GM19395 (cell line): ENCODE data around the gene RERE.

ENCODE experiments used
- ATAC-seq: cut with Tn5 transposase; IDR thresholded peaks from one replicate; pipeline ENCODE4 v1.9.1; 2021; ENCODE audit warnings: mild to moderate bottlenecking, moderate library complexity; ENCODE audit not compliant: unreplicated experiment

Gene RERE

GRCh38 chr1:8555582-8555981 lies 261.9 kb downstream of the RERE start:
- no peak for ATAC-seq

GRCh38 chr1:8554956-8555534 lies 262.4 kb downstream of the RERE start:
- no peak for ATAC-seq

DNA sequence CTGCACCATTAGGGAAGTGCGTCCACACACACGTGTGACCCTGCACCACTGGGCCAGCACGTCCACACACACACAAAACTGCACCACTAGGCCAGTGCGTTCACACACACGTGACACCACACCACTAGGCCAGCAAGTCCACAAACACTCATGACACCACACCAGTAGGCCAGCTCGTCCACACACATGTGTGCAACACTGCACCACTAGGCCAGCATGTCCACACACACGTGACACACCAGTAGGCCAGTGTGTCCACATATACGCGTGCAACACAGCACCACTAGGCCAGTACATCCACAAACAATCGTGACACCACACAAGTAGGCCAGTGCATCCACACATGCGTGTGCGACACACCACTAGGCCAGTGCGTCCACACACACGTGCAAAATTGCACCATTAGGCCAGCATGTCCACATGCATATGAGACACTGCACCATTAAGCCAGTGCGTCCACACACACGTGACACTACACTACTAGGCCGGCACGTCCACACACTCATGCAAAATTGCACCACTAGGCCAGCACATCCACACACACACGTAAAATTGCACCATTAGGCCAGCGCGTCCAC lies 264.5 kb downstream of the RERE start:
- no peak for ATAC-seq

- no peak for ATAC-seq
Observed at GRCh38 chr1:8551613-8552489, 265.6 kb downstream of the RERE start.

- ATAC-seq: no peak
Observed at GRCh38 chr1:8551057-8551456, 266.4 kb downstream of the RERE start.

DNA sequence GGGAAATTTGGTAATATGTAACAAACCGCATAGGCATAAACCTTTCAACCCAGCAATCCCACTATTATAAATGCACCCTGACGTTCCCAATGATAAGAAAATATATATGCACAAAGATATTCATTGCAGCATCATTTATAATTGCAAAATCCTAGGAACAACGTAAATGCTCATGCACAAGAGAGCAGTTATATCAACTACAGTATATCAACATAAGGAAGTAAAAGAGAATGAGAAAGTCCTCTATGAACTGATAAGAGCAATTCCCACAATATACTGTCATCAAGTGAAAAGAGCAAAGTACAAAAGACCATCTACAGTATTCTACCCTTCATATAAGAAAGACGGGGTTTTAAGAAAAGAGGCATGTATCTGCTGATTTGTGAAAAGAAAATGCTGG lies 269.6 kb downstream of the RERE start:
- ATAC-seq: no peak

DNA sequence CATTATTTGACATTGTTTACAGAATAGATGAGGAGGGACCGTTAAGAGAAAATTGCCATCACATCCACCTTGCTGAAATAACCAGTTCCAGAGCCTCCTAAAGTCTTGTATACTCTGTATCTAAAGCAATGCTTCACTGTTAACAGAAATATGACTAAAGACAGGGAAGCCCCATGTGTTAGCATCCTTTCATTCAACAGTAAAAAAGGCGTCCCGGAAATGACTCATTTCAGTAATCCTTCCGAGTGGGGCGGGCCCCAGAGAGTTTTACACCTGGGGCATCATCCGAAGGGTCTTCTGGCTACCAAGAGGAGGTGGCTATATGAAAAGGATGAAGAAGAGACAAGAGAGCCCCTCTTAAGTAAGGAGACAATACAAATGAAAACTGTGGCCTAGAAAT lies 272.4 kb downstream of the RERE start:
- ATAC-seq: no peak

DNA sequence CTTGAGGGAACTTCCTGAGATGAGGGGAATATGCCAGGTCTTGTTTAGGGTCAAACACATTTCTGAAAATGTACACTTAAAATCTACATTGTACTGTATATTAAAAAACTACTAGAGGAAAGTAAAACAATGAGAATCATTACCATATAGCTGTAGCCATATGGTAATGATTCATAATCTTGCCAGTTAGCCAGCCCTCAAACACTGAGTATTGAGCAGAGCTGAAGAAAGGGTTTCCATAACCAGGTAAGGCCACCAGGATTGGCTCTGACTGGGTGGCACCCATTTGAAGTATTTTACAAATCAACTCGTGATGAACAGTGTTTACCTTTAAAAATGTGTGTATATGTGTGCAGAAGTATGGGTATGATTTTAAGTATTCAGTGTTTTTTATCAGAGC lies 272.8 kb downstream of the RERE start:
- no peak for ATAC-seq

GRCh38 chr1:8543965-8544364 lies 273.5 kb downstream of the RERE start:
- ATAC-seq: no peak

- ATAC-seq: no peak
Observed at GRCh38 chr1:8541961-8542521, 275.4 kb downstream of the RERE start.

DNA sequence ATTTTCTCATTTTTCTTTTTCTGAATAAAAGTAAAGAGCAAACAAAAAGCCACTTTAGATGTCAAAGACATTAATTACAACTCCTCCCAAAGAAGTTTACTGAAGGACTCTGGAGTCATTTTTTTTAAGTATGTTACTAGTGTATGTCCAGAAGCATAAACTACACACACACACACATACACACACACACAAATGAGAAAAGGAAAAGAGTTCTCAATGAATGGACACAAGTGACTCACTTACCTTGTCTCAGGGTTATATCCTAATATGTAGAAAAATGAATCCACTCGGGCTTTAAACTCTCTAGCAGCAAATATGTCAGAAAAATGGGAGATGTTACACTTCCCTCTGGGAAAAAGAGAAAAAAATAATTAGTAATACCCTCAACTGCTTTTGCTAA lies 276.5 kb downstream of the RERE start:
- no peak for ATAC-seq

DNA sequence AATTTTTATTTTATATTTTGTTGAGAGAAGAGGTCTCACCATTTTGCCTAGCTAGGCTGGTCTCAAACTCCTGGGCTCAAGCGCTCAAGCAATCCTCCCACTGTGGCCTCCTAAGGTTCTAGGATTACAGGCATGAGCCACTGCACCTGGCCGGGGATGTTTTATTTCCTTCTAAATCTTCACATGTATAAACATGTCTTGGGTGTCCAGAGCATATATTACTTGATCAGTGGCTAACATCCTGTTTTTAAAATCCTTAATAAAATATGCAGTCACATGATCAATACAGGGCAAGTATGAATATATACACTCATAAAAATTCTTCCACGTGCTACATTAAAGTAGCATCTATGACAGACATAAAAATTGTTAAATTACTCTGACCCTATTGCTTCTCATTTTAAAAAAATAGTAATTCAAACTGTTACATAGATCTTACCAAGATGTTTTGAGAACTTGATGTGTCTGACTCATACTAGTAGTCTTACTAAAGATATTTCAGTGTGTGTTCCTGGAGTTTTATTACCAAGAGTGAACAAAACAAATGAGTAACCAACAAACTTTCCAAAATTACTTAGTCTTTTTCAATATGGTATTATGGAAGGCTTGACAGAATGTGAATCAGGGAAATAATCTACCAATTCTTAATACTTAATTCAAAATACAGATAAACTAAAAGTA lies 277.0 kb downstream of the RERE start:
- ATAC-seq: no peak

DNA sequence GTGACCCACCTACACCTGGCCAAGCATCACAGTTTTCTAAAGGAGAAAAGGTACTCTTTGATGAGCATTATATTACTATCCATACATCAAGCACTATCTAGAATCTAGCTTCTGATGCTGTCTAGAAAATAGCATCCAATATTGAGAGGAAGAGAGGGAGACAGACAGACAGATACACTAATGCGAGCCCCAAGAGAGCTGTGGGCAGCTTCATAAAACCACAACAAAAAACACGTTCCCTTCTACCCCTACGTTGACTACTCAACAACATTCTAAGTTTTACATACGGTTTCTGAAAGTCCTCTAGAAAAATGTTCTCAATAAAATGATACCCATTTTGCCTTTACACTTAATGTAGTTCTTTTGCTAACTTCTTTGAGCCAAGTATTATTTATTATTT lies 277.8 kb downstream of the RERE start:
- no peak for ATAC-seq

GRCh38 chr1:8538502-8538901 lies 278.9 kb downstream of the RERE start:
- no peak for ATAC-seq

DNA sequence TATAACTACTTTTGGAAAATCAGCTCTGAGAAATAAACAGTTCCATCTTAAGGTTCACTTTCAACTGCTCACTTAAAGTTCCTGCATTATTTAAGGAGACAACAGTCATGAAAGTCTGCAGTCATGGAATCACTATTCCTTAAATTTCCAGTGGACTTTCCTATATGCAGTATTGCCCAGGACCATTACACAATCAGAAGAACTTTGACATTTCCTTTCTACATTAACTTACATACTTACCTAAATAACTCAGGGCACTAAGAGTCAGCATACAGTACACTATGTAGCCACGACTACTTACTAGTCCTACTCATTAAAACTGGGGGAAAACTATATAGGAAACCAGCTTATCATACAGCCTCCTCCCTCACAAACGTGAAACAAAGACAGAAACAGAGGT lies 279.4 kb downstream of the RERE start:
- no peak for ATAC-seq

DNA sequence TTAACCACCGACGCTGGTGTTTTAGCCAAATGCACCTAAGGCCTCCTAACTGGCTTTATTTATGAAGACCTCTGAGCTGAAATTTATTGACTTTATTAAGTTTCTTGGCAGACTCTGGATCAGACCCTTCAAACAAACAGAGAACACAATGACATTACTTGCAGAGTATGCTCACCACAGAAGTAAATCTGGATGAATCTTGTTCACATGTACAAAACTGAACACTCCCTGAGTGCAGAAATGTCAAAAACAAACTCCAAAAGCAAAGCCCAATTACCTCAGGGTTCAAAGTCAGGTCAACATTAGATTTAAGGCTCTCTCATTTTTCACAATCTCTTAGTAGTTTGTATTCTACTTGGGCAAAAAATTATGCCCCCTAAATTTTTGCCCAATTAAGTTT lies 280.9 kb downstream of the RERE start:
- ATAC-seq: no peak

GRCh38 chr1:8533907-8534306 lies 283.5 kb downstream of the RERE start:
- no peak for ATAC-seq

DNA sequence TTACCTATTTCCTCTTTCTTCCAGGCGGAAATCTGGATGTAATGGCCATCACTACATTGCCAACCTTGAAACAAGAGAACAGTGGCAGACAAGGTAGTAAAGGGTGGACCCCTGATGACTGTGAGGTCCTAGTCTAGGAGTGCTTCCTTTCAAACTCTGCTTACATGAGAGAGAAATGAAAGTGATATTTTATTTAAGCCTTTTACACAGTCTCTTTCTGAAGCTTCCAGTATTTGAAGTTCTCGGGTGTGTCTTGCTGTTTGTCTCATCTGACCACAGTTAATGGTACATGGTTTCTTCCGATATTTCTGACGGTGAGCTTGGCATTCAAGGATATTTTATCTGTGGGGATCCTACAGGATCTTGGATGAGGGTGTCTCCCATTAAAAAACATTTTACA lies 284.3 kb downstream of the RERE start:
- ATAC-seq: peak; percentile 88

DNA sequence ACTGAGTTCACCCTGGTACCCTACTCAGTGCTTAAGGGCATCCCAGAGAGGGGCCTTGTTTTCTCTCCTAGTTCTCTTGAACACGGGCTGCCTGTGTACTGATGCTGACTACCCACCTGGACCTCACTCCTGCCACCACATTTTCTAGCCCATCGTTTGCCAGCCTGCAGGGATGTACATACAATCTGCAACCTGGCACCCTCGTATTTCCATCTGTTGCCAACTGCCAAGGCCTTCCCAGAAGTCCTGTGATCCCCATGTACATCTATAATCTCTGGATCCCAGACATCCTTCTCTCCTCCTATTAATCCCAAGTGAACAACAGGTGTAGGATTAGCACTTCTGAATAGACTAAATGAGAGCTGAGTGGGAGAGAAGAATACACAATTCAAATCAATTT lies 287.5 kb downstream of the RERE start:
- ATAC-seq: no peak

DNA sequence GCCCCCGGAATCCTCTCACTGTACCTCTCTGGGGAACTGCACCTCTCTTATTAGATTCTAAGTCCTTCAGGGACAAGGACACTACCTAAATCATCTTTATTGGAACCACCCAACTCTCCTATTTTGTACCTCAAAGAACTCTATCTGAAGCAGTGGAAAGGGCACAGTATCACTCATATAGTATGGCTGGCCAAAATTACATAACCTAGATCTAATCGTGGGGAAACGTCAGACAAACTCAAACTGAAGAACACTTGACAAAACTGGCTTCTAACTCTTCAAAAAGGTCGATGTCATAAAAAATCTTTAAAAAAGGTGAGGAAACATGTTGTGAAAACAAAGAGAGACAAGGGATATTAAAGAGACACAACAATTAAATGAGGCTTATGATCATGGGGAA lies 289.5 kb downstream of the RERE start:
- ATAC-seq: no peak

DNA sequence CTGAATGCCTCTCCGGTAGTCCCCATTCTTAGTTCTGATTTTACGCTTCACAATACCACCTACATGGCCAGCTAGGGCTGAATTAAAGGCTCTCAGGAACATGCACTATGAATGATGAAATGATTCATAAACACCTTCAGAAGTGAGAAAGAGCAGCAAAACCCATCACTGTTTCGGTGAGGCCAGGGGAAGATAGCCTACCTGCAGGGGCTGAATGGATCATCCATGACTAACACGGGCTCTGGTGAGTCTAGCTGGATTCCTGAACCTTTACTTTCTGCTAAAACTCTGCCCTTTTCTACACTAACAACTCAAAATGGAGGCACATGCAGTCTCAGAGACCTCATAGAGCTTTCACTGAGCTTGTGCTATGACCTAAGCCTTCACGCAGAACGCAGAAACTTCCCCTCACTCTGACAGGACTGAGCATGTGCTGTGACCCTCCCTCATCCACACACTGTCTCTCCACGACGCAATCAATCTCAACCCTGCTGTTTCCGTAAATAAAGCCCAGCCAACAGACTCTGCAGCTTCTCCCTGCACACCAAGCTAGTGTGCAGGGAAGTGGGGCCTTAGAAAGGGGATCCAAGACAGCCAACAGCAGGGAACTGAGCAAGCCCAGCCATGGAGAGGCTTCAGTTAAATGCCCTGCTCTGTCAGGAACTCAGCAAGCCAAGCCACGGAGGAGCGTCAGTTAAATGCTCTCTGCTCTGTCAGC lies 291.7 kb downstream of the RERE start:
- ATAC-seq: peak; percentile 68
